CD4-positive, alpha-beta T cell (primary cell): ENCODE results near the gene FMNL3. TPM values are rescaled to one million over a fixed set of nuclear protein-coding genes. Genes with fewer than 3 reads are reported as not detected.

ENCODE experiments used
- ATAC-seq: fragments of 200-7000 bp; cut with Tn5 transposase; one replicate; pipeline ENCODE4 v1.10.0; 2022; ENCODE audit warnings: mild to moderate bottlenecking; ENCODE audit not compliant: poor library complexity
- CTCF ChIA-PET: fragments of 350-600 bp; sonication (Branson Sonifier 250); formaldehyde crosslinking; loops from one replicate; lab custom pipeline; 2021; ENCODE audit warnings: antibody characterized with exemption, inconsistent platforms; lab: Charles Lee
- POLR2A ChIA-PET: fragments of 350-600 bp; sonication (Branson Sonifier 250); formaldehyde crosslinking; loops from one replicate; lab custom pipeline; 2021; ENCODE audit warnings: antibody characterized with exemption, inconsistent platforms; lab: Charles Lee
- DNase-seq, 14 experiments: peaks; one replicate each; pipeline ENCODE4 v3.0.0-alpha.2; 2013 to 2020; ENCODE audit warnings: mixed read lengths in 2 of 14
- H3K27ac ChIP-seq, 2 donors: one replicate each; pipeline versions ENCODE4 v1.5.1 to v1.7.0; 2013; ENCODE audit warnings: low read length in 2 of 2, low read depth in 1 of 2, mild to moderate bottlenecking in 1 of 2
- H3K27me3 ChIP-seq, 2 experiments: 1 replicate in 1 of 2; 2 replicates in 1 of 2; pipeline versions ENCODE4 v1.6.1 to v1.7.0; 2013; ENCODE audit warnings: low read length in 2 of 2, control low read depth in 1 of 2, mild to moderate bottlenecking in 1 of 2, moderate library complexity in 1 of 2; ENCODE audit not compliant: insufficient read depth in 2 of 2, control insufficient read depth in 1 of 2
- H3K36me3 ChIP-seq: one replicate; pipeline ENCODE4 v1.6.1; 2013; ENCODE audit warnings: low read length, control low read depth; ENCODE audit not compliant: insufficient read depth
- H3K4me1 ChIP-seq: one replicate; pipeline ENCODE4 v1.6.1; 2013; ENCODE audit warnings: low read length, control low read depth; ENCODE audit not compliant: insufficient read depth
- H3K4me3 ChIP-seq: one replicate; pipeline ENCODE4 v1.5.1; 2013; ENCODE audit warnings: mild to moderate bottlenecking, low read length, moderate library complexity
- H3K9me3 ChIP-seq, 2 experiments: 1 replicate in 1 of 2; 2 replicates in 1 of 2; pipeline versions ENCODE4 v1.6.1 to v1.7.0; 2013; ENCODE audit warnings: low read length in 2 of 2, mild to moderate bottlenecking in 2 of 2, control low read depth in 1 of 2, moderate library complexity in 1 of 2; ENCODE audit not compliant: control insufficient read depth in 1 of 2, insufficient read depth in 1 of 2
- H3K27ac Mint-ChIP-seq: one replicate; pipeline ENCODE4 v1.8.0; 2020; ENCODE audit warnings: mixed read lengths
- H3K27me3 Mint-ChIP-seq: one replicate; pipeline ENCODE4 v1.8.0; 2021; ENCODE audit warnings: mixed read lengths
- H3K36me3 Mint-ChIP-seq: one replicate; pipeline ENCODE4 v1.8.0; 2021; ENCODE audit warnings: low read depth, mixed read lengths
- H3K4me1 Mint-ChIP-seq: one replicate; pipeline ENCODE4 v1.8.0; 2021; ENCODE audit warnings: low read depth, mixed read lengths
- H3K4me3 Mint-ChIP-seq: one replicate; pipeline ENCODE4 v1.8.0; 2020; ENCODE audit warnings: mild to moderate bottlenecking, mixed read lengths
- H3K9me3 Mint-ChIP-seq: one replicate; pipeline ENCODE4 v1.8.0; 2020; ENCODE audit warnings: mixed read lengths
- CTCF ChIP-seq: fragments of 200-600 bp; IDR thresholded peaks from one replicate; pipeline ENCODE4 v1.8.0; 2022; ENCODE audit warnings: antibody characterized with exemption, mild to moderate bottlenecking
- intact Hi-C, 2 experiments: fragments of 100-400 bp; cut with DNase I in 1 of 2; cut with micrococcal nuclease in 1 of 2; formaldehyde crosslinking; loops; one replicate each; pipeline versions ENCODE4 v1.15.1 to v1.9.0; 2023 to 2025; cut with DNase I, micrococcal nuclease
- total RNA-seq, 174 experiments: library from RNA in 2 of 174; stranded (reverse) in 2 of 174; gene quantifications; one replicate each; pipeline ENCODE4 v1.2.3 and lab custom pipeline; 2021 to 2026

FMNL3 gene
- total RNA-seq, 2 experiments from 2014 or later, result 33.3 to 34.8 TPM

- POLR2A ChIA-PET, result interaction anchor here (1.8 kb wide), 1 partner anchor 19 kb away, joined by 5 read pairs; no protein-coding TSS in a partner anchor
- TF ChIP-seq CTCF, result no peak
- no peaks in the 10 kb centered on the region for H3K36me3 Mint-ChIP-seq
- no peak overlapping the region for H3K4me3 Mint-ChIP-seq
- no peaks in the 10 kb centered on the region for H3K9me3 Mint-ChIP-seq
- Histone ChIP-seq H3K36me3 (no peaks in the 10 kb centered on the region), H3K27me3 (no peaks in the 10 kb centered on the region), H3K4me1 (no peaks in the 10 kb centered on the region), H3K4me3 (no peak overlapping the region), H3K9me3 (no peaks in the 10 kb centered on the region), H3K27ac (no peak overlapping the region)
- CTCF ChIA-PET, result interaction anchor here (0.6 kb wide), 1 partner anchor 304 kb away, joined by 3 read pairs; no protein-coding TSS in a partner anchor
- DNase-seq (no peak), ATAC-seq (no peak)
- H3K27ac Mint-ChIP-seq, result no peak overlapping the region
- H3K4me1 Mint-ChIP-seq, result no peaks in the 10 kb centered on the region
- no peaks in the 10 kb centered on the region for H3K27me3 Mint-ChIP-seq
- intact Hi-C loops, result no loop called here
These were observed 103.5 kb downstream of the FMNL3 start for GRCh38 chr12:49603721-49604120.

GRCh38 chr12:49599961-49600360 lies 107.2 kb downstream of the FMNL3 start:
- H3K36me3 ChIP-seq, result no peaks in the 10 kb centered on the region
- CTCF ChIA-PET, result no interaction called here
- no peaks in the 10 kb centered on the region for H3K9me3 ChIP-seq
- H3K4me3 ChIP-seq, result no peak overlapping the region
- POLR2A ChIA-PET, result no interaction called here
- H3K27ac ChIP-seq, result no peak overlapping the region
- no peak for TF ChIP-seq CTCF
- no peaks in the 10 kb centered on the region for H3K4me1 ChIP-seq
- intact Hi-C loops, result no loop called here
- H3K27me3 ChIP-seq, result no peaks in the 10 kb centered on the region
- no peak for DNase-seq
- no peaks in the 10 kb centered on the region for H3K4me1 Mint-ChIP-seq
- H3K9me3 Mint-ChIP-seq, result no peaks in the 10 kb centered on the region
- no peak for ATAC-seq
- no peaks in the 10 kb centered on the region for H3K36me3 Mint-ChIP-seq
- H3K27ac Mint-ChIP-seq, result no peak overlapping the region
- no peaks in the 10 kb centered on the region for H3K27me3 Mint-ChIP-seq
- H3K4me3 Mint-ChIP-seq, result no peak overlapping the region

- intact Hi-C loops, result no loop called here
- Mint-ChIP-seq H3K36me3 (no peaks in the 10 kb centered on the region), H3K27ac (no peak overlapping the region), H3K4me3 (no peak overlapping the region), H3K27me3 (no peaks in the 10 kb centered on the region), H3K4me1 (no peaks in the 10 kb centered on the region), H3K9me3 (no peaks in the 10 kb centered on the region)
- Histone ChIP-seq H3K4me1 (no peaks in the 10 kb centered on the region), H3K27ac (no peak overlapping the region), H3K36me3 (no peaks in the 10 kb centered on the region), H3K4me3 (no peak overlapping the region), H3K27me3 (no peaks in the 10 kb centered on the region), H3K9me3 (no peaks in the 10 kb centered on the region)
- CTCF ChIA-PET, result no interaction called here
- ATAC-seq (no peak), DNase-seq (no peak)
- no peak for TF ChIP-seq CTCF
- POLR2A ChIA-PET, result no interaction called here
These were observed 108.7 kb downstream of the FMNL3 start for GRCh38 chr12:49598527-49598926.
